IMR-90 (cell line): ENCODE results near the gene CASK. TPM values are rescaled to one million over a fixed set of nuclear protein-coding genes. Genes with fewer than 3 reads are reported as not detected.

ENCODE experiments used
- ATAC-seq: fragments of 200-7000 bp; cut with Tn5 transposase; 2 replicates; pipeline ENCODE4 v1.9.1; 2020; ENCODE audit warnings: low read depth, mild to moderate bottlenecking, moderate library complexity
- BruUV-seq: library from RNA; stranded (reverse); fragments of 400-500 nt; replicated peaks from 2 replicates; lab custom pipeline; 2021; lab: Mats Ljungman, UMichigan
- CTCF ChIA-PET: fragments of 300-600 bp; formaldehyde crosslinking; extraction: SDS; loops from one replicate; lab custom pipeline; 2021; ENCODE audit warnings: antibody characterized with exemption; lab: Yijun Ruan, JAX
- POLR2A ChIA-PET: fragments of 300-600 bp; sonication (Branson Sonifier 250); formaldehyde crosslinking; loops from one replicate; lab custom pipeline; 2022; ENCODE audit warnings: antibody characterized with exemption; ENCODE audit not compliant: unreplicated experiment; lab: Charles Lee
- DNase-seq: peaks from one replicate; pipeline ENCODE4 v3.0.0; 2013
- H2AFZ ChIP-seq: replicated peaks from 2 replicates; pipeline ENCODE3; 2013; ENCODE audit warnings: low read length, mild to moderate bottlenecking; ENCODE audit not compliant: poor library complexity
- H2AK5ac ChIP-seq: 2 replicates; pipeline ENCODE4 v1.6.1; 2013; ENCODE audit warnings: low read depth, low read length, inconsistent platforms
- H2AK9ac ChIP-seq: replicated peaks from 2 replicates; pipeline ENCODE3; 2013; ENCODE audit warnings: mild to moderate bottlenecking, low read depth, low read length, moderate library complexity; ENCODE audit not compliant: poor library complexity
- H2BK120ac ChIP-seq: 2 replicates; pipeline ENCODE4 v1.6.1; 2013; ENCODE audit warnings: low read depth, low read length, inconsistent platforms
- H2BK15ac ChIP-seq: 3 replicates; pipeline ENCODE4 v1.6.1; 2013; ENCODE audit warnings: low read depth, low read length, inconsistent platforms
- H2BK20ac ChIP-seq: 2 replicates; pipeline ENCODE4 v1.6.1; 2013; ENCODE audit warnings: low read depth, mild to moderate bottlenecking, inconsistent platforms, low read length, moderate library complexity
- H2BK5ac ChIP-seq: 2 replicates; pipeline ENCODE4 v1.6.1; 2013; ENCODE audit warnings: mild to moderate bottlenecking, low read depth, low read length, inconsistent platforms; ENCODE audit not compliant: poor library complexity, severe bottlenecking
- H3K14ac ChIP-seq: replicated peaks from 2 replicates; pipeline ENCODE4 v1.6.1; 2013; ENCODE audit warnings: low read depth, low read length, inconsistent platforms
- H3K18ac ChIP-seq: 2 replicates; pipeline ENCODE4 v1.6.1; 2013; ENCODE audit warnings: low read depth, low read length, control low read depth
- H3K23ac ChIP-seq: 2 replicates; pipeline ENCODE4 v1.6.1; 2013; ENCODE audit warnings: low read depth, low read length, inconsistent platforms
- H3K27ac ChIP-seq: 2 replicates; pipeline ENCODE4 v1.5.1; 2013; ENCODE audit warnings: mild to moderate bottlenecking, control low read depth, low read length; ENCODE audit not compliant: insufficient read depth
- H3K27me3 ChIP-seq: 2 replicates; pipeline ENCODE4 v1.6.1; 2013; ENCODE audit warnings: low read length; ENCODE audit not compliant: control insufficient read depth, insufficient read depth
- H3K36me3 ChIP-seq: 2 replicates; pipeline ENCODE4 v1.6.1; 2013; ENCODE audit warnings: low read length, mixed read lengths; ENCODE audit not compliant: control insufficient read depth, insufficient read depth
- H3K4ac ChIP-seq: 2 replicates; pipeline ENCODE4 v1.6.1; 2013; ENCODE audit warnings: low read depth, low read length, inconsistent platforms
- H3K4me1 ChIP-seq: 2 replicates; pipeline ENCODE4 v1.6.1; 2013; ENCODE audit warnings: low read length, mixed read lengths; ENCODE audit not compliant: control insufficient read depth, insufficient read depth
- H3K4me2 ChIP-seq: 2 replicates; pipeline ENCODE4 v1.6.1; 2013; ENCODE audit warnings: low read depth, mild to moderate bottlenecking, control low read depth, low read length, moderate library complexity
- H3K4me3 ChIP-seq: 2 replicates; pipeline ENCODE4 v1.5.1; 2013; ENCODE audit warnings: low read depth, mild to moderate bottlenecking, control low read depth, low read length, moderate library complexity; ENCODE audit not compliant: insufficient read depth
- H3K56ac ChIP-seq: 2 replicates; pipeline ENCODE4 v1.6.1; 2013; ENCODE audit warnings: low read length, inconsistent platforms; ENCODE audit not compliant: insufficient read depth; ENCODE audit errors: extremely low read depth
- H3K79me1 ChIP-seq, 2 experiments: 2 replicates each; pipeline ENCODE4 v1.6.1; 2013; ENCODE audit warnings: low read length in 2 of 2, inconsistent platforms in 1 of 2, low read depth in 1 of 2
- H3K9ac ChIP-seq: 2 replicates; pipeline ENCODE4 v1.6.1; 2013; ENCODE audit warnings: low read depth, low read length, control low read depth
- H3K9me1 ChIP-seq: 2 replicates; pipeline ENCODE4 v1.6.1; 2013; ENCODE audit warnings: low read length, inconsistent platforms; ENCODE audit not compliant: insufficient read depth
- H3K9me3 ChIP-seq: 2 replicates; pipeline ENCODE4 v1.6.1; 2013; ENCODE audit warnings: low read length; ENCODE audit not compliant: control insufficient read depth, insufficient read depth
- H4K20me1 ChIP-seq: 2 replicates; pipeline ENCODE4 v1.6.1; 2013; ENCODE audit warnings: low read length, inconsistent platforms; ENCODE audit not compliant: insufficient read depth
- H4K5ac ChIP-seq: 2 replicates; pipeline ENCODE4 v1.6.1; 2013; ENCODE audit warnings: mild to moderate bottlenecking, low read depth, low read length, control low read depth
- H4K8ac ChIP-seq, 2 experiments: 2 replicates each; pipeline ENCODE4 v1.6.1; 2013; ENCODE audit warnings: low read depth in 2 of 2, low read length in 2 of 2, control low read depth in 1 of 2, inconsistent platforms in 1 of 2
- H4K91ac ChIP-seq: 2 replicates; pipeline ENCODE4 v1.6.1; 2013; ENCODE audit warnings: low read depth, low read length, inconsistent platforms; ENCODE audit not compliant: insufficient read depth
- BHLHE40 ChIP-seq: fragments of 150-350 bp; IDR thresholded peaks from 2 replicates; pipeline ENCODE4 v1.6.1; 2016; ENCODE audit warnings: mild to moderate bottlenecking, low read depth, low read length
- CEBPB ChIP-seq: IDR thresholded peaks from 2 replicates; pipeline ENCODE4 v1.6.1; 2012; ENCODE audit warnings: low read depth, low read length, improper control_type of control experiment
- CHD1 ChIP-seq: IDR thresholded peaks from 2 replicates; pipeline ENCODE4 v1.6.1; 2012; ENCODE audit warnings: low read depth, low read length, improper control_type of control experiment
- FOS ChIP-seq: fragments of 150-350 bp; IDR thresholded peaks from 2 replicates; pipeline ENCODE4 v1.6.1; 2016; ENCODE audit warnings: low read depth, low read length
- MAFK ChIP-seq: IDR thresholded peaks from 2 replicates; pipeline ENCODE4 v1.6.1; 2012; ENCODE audit warnings: low read depth, low read length, improper control_type of control experiment
- MAZ ChIP-seq: IDR thresholded peaks from 2 replicates; pipeline ENCODE4 v1.6.1; 2012; ENCODE audit warnings: low read depth, mild to moderate bottlenecking, low read length, improper control_type of control experiment, moderate library complexity, borderline replicate concordance
- MXI1 ChIP-seq: IDR thresholded peaks from 2 replicates; pipeline ENCODE4 v1.6.1; 2012; ENCODE audit warnings: low read depth, mild to moderate bottlenecking, low read length, moderate library complexity, borderline replicate concordance
- NFE2L2 ChIP-seq: fragments of 150-350 bp; IDR thresholded peaks from 2 replicates; pipeline ENCODE4 v1.6.1; 2016; ENCODE audit warnings: low read depth, mild to moderate bottlenecking, low read length
- POLR2A ChIP-seq: IDR thresholded peaks from 2 replicates; pipeline ENCODE4 v1.6.1; 2012; ENCODE audit warnings: mild to moderate bottlenecking, low read depth, low read length
- RAD21 ChIP-seq: IDR thresholded peaks from 2 replicates; pipeline ENCODE4 v1.6.1; 2012; ENCODE audit warnings: low read length, improper control_type of control experiment
- RCOR1 ChIP-seq: IDR thresholded peaks from 2 replicates; pipeline ENCODE4 v1.6.1; 2012; ENCODE audit warnings: mild to moderate bottlenecking, low read length, improper control_type of control experiment; ENCODE audit not compliant: insufficient replicate concordance
- RFX5 ChIP-seq: IDR thresholded peaks from 2 replicates; pipeline ENCODE4 v1.8.0; 2012; ENCODE audit warnings: low read depth, mild to moderate bottlenecking, low read length, moderate library complexity
- SMC3 ChIP-seq: fragments of 150-350 bp; IDR thresholded peaks from 2 replicates; pipeline ENCODE4 v1.6.1; 2016; ENCODE audit warnings: low read depth, mild to moderate bottlenecking, antibody characterized with exemption, low read length, moderate library complexity
- USF2 ChIP-seq: fragments of 150-350 bp; IDR thresholded peaks from 2 replicates; pipeline ENCODE4 v1.6.1; 2017; ENCODE audit warnings: mild to moderate bottlenecking, antibody characterized with exemption, low read length, low read depth
- WGBS, 2 experiments: methylation state at CpG; one replicate each; pipeline versions ENCODE4 v1.1.5 to v1.1.7; 2013; ENCODE audit warnings: missing lambda C conversion rate in 2 of 2; ENCODE audit not compliant: insufficient read length in 1 of 2; ENCODE audit errors: extremely low coverage in 2 of 2; 5-methylcytosine and 5-hydroxymethylcytosine counted together
- dilution Hi-C: fragments of 300-500 bp; cut with HindIII; formaldehyde crosslinking; loops from one replicate; pipeline ENCODE4 v1.14.3; 2018; ENCODE audit warnings: low sequenced_read_pairs; ENCODE audit not compliant: unreplicated experiment
- in situ Hi-C: fragments of 300-500 bp; cut with MboI; formaldehyde crosslinking; loops from 3 replicates; pipeline ENCODE4 v1.14.3; 2019; ENCODE audit warnings: low sequenced_read_pairs, inconsistent platforms, mixed read lengths
- intact Hi-C: fragments of 100-400 bp; cut with micrococcal nuclease; formaldehyde crosslinking; loops from 2 replicates; pipeline ENCODE4 v1.10.0; 2022
- polyA plus RNA-seq, 3 experiments: library from polyadenylated mRNA; depleted of rRNA; stranded (reverse); fragments of >200 nt; gene quantifications; 2 replicates each; pipeline ENCODE4 v1.2.3, GENCODE V29; 2012; ENCODE audit warnings: low replicate concordance in 1 of 3
- total RNA-seq: library from RNA; depleted of rRNA; stranded (reverse); fragments of >200 nt; gene quantifications from 2 replicates; pipeline ENCODE4 v1.2.3, GENCODE V29; 2012
- TF ChIP-seq, protein P1 (sequence below): conservative IDR thresholded peaks from 2 replicates; pipeline ENCODE4 v1.5.1; 2012; ENCODE audit warnings: mild to moderate bottlenecking, low read depth, low read length, improper control_type of control experiment
- TF ChIP-seq, protein P2 (sequence below): fragments of 150-350 bp; IDR thresholded peaks from 2 replicates; pipeline ENCODE4 v1.6.1; 2016; ENCODE audit warnings: low read depth, mild to moderate bottlenecking, low read length, moderate library complexity, borderline replicate concordance

Gene CASK
- total and polyA plus RNA-seq, 2 of the 4 experiments (the other 2 are of a cell fraction), result 9.4 to 17.7 TPM

DNA sequence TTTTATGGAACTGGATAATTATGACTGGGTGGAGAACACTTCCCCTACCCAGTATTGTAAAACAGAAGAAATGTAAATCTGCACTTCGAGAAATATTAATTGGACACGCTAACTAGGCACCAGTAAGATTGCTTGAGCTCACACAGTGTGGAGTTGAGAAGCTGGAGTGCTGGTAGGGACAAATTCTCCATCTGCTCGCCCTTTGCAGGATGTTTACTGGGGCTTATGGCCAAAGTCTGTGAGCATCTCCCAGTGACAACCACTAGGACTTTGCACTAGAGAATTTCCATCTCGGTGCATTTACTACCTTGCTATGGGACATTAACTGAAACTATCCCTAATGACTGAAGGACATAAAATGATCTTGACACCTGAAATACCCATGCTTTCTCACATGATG lies 268.3 kb downstream of the CASK start:
- ATAC-seq (no peak), DNase-seq (no peak)
- no peak overlapping the region for H2BK5ac ChIP-seq
- dilution Hi-C loops (no loop called here), intact Hi-C loops (no loop called here), in situ Hi-C loops (no loop called here)
- no peak overlapping the region for H4K5ac ChIP-seq
- ChIA-PET CTCF (no interaction called here), POLR2A (no interaction called here)
- H3K23ac ChIP-seq, result no peak overlapping the region
- no peak overlapping the region for H2BK20ac ChIP-seq
- no peak overlapping the region for H3K27ac ChIP-seq
- no TSS peak for BruUV-seq
- H3K36me3 ChIP-seq, result peaks cover 8% of the 10 kb centered on the region; the same call in 1 of the 2 replicates
- no peak overlapping the region for H3K4me2 ChIP-seq
- H3K4ac ChIP-seq, result no peak overlapping the region
- H2AFZ ChIP-seq, result no peak overlapping the region
- H3K18ac ChIP-seq, result no peak overlapping the region
- TF ChIP-seq MAZ, result no peak
- TF ChIP-seq MXI1, result no peak
- TF ChIP-seq, protein P1, sequence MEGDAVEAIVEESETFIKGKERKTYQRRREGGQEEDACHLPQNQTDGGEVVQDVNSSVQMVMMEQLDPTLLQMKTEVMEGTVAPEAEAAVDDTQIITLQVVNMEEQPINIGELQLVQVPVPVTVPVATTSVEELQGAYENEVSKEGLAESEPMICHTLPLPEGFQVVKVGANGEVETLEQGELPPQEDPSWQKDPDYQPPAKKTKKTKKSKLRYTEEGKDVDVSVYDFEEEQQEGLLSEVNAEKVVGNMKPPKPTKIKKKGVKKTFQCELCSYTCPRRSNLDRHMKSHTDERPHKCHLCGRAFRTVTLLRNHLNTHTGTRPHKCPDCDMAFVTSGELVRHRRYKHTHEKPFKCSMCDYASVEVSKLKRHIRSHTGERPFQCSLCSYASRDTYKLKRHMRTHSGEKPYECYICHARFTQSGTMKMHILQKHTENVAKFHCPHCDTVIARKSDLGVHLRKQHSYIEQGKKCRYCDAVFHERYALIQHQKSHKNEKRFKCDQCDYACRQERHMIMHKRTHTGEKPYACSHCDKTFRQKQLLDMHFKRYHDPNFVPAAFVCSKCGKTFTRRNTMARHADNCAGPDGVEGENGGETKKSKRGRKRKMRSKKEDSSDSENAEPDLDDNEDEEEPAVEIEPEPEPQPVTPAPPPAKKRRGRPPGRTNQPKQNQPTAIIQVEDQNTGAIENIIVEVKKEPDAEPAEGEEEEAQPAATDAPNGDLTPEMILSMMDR, result no peak
- TF ChIP-seq CEBPB, result no peak
- TF ChIP-seq MAFK, result no peak
- TF ChIP-seq RAD21, result no peak
- TF ChIP-seq NFE2L2, result no peak
- no peak for TF ChIP-seq BHLHE40
- no peak for TF ChIP-seq CHD1
- TF ChIP-seq, protein P2, sequence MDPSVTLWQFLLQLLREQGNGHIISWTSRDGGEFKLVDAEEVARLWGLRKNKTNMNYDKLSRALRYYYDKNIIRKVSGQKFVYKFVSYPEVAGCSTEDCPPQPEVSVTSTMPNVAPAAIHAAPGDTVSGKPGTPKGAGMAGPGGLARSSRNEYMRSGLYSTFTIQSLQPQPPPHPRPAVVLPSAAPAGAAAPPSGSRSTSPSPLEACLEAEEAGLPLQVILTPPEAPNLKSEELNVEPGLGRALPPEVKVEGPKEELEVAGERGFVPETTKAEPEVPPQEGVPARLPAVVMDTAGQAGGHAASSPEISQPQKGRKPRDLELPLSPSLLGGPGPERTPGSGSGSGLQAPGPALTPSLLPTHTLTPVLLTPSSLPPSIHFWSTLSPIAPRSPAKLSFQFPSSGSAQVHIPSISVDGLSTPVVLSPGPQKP, result no peak
- no peak for TF ChIP-seq RCOR1
- no peak for TF ChIP-seq FOS
- TF ChIP-seq SMC3, result no peak
- TF ChIP-seq POLR2A, result no peak
- TF ChIP-seq USF2, result no peak
- no peak for TF ChIP-seq RFX5
- H3K4me3 ChIP-seq, result no peak overlapping the region
- no peaks in the 10 kb centered on the region for H3K9me3 ChIP-seq
- no peak overlapping the region for H3K56ac ChIP-seq
- no peaks in the 10 kb centered on the region for H4K20me1 ChIP-seq
- H2AK5ac ChIP-seq, result no peak overlapping the region
- H4K91ac ChIP-seq, result no peak overlapping the region
- no CpG with 5 or more reads among the region's 4 CpGs for WGBS, 2 experiments
- no peak overlapping the region for H4K8ac ChIP-seq
- H3K9me1 ChIP-seq, result peaks cover 5% of the 10 kb centered on the region; the same call in 1 of the 2 replicates
- no peak overlapping the region for H3K9ac ChIP-seq
- H2BK120ac ChIP-seq, result no peak overlapping the region
- no peak overlapping the region for H2BK15ac ChIP-seq
- no peak overlapping the region for H2AK9ac ChIP-seq
- H3K4me1 ChIP-seq, result peaks cover 2% of the 10 kb centered on the region
- no peaks in the 10 kb centered on the region for H3K27me3 ChIP-seq
- no peak overlapping the region for H3K14ac ChIP-seq
- no peaks in the 10 kb centered on the region for H3K79me1 ChIP-seq
